ENCODE measurements around the gene AHCYL2.
"Not testable (repeated sequence)": the region's sequence is repeated elsewhere in the genome, so short reads cannot be mapped to it uniquely, and the experiment has no call there.

Gene AHCYL2

DNA sequence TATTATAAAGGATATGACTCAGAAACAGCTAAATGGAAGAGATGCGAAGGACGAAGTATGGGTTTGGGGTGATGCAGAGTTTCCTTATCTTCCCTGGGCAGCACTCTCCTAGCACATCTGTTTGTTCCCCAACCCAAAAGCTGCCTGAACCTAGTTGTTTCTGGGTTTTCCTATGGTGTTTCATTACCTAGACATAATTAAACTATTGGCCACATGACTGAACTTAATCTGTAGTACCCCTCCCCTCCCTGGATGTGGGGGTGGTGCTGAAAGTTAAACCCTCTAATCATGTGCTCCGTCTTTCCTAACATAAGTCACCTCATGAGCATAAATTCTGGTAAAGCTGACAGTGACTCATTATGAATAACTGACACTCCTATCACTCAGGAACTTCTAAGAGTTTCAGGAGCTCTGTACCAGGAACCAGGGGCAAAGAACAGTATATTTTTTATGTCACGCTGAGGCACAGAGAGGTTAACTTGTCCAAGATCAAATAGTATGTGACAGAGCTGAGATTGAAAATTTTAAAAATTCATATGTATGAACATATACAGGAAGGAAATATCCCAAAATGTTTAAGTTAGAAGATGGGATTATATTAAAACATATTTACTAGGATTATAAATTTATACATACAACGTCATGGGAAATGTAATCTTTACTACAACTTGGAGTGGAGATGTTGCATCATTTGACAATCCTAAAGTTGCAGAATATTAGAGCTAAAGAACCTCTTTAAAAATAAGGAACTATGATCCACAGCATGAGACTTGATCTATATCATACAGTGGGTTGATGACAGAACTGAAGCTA, 214.2 kb downstream of the AHCYL2 start:
- TF ChIP-seq, protein P1, sequence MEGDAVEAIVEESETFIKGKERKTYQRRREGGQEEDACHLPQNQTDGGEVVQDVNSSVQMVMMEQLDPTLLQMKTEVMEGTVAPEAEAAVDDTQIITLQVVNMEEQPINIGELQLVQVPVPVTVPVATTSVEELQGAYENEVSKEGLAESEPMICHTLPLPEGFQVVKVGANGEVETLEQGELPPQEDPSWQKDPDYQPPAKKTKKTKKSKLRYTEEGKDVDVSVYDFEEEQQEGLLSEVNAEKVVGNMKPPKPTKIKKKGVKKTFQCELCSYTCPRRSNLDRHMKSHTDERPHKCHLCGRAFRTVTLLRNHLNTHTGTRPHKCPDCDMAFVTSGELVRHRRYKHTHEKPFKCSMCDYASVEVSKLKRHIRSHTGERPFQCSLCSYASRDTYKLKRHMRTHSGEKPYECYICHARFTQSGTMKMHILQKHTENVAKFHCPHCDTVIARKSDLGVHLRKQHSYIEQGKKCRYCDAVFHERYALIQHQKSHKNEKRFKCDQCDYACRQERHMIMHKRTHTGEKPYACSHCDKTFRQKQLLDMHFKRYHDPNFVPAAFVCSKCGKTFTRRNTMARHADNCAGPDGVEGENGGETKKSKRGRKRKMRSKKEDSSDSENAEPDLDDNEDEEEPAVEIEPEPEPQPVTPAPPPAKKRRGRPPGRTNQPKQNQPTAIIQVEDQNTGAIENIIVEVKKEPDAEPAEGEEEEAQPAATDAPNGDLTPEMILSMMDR (IDR thresholded peaks at IDR 0.05; ENCODE audit: extremely low read depth, missing control alignments), result no peak
- DNase-seq (ENCODE audit: low spot score), result no peak

DNA sequence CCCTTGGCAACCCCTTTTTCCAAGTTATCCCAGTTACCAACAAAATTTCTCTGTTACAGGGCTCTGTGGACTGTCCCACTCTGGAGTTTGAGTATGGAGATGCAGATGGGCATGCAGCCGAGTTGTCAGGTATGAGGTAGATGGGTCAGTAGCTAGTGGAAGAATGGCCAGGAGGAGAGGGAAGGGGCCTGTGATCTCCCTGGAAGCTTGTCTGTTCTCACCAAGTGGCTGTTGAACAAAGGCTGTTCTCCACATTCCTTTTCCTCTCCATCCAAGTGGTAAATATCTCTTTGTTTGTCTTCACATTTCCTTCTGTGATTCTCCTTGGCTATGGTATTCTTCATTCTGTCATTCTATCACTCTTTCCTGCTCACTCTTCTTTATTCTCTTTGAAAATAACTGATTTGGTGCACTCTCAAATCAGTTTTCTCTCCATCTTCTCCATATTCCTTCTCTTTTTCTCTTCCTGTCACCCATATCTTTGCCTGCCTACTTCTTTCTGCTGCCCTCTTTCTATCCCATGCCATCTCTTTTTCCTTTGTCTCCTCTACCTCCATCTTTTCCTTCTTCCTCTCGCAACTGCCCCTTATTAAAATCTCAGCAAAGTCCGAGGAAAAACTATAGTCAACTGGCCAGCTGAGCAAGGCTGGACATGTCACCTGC, 215.3 kb downstream of the AHCYL2 start:
- no peak for DNase-seq (ENCODE audit: low spot score)
- TF ChIP-seq, protein P1 (IDR thresholded peaks at IDR 0.05; ENCODE audit: extremely low read depth, missing control alignments), result no peak

DNA sequence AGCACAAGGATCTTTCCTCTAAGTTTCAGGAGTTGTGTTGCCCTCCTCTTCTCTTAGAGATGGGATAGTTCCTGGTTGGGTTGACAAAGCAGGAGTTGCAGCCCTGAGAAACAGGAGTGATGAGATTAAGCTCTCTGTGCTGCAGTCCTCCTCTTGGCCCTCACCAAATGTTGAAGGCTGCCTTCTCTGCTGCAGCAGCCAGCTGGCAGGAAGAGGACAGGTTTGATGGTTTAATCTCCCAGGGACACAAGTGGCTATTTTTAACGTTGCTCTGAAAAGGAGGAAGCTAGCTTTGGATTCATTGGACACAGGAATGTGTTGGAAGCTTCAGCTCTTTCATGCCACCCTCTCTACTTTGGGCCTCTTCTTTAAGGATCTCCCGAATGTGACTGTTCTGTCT, 218.8 kb downstream of the AHCYL2 start:
- TF ChIP-seq, protein P1 (IDR thresholded peaks at IDR 0.05; ENCODE audit: extremely low read depth, missing control alignments), result no peak
- no peak for DNase-seq (ENCODE audit: low spot score)

DNA sequence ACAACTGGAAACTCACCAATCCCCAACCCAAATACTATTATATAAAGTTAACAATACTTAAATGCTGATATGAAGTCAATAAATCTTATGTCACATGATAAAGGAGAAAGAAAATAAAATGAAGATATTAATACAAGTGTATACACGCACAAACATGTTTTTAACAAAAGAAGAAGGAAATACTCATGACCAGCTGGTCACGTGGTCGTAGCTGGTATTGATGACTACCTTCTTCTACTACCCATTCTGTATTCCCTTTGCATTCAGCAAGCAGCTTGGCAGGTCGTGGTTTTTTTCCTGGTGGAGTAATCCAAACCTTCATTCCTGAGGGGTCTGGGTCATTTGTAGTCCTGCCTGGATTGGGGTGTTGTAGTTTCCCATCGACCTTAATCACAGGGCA, 219.9 kb downstream of the AHCYL2 start:
- not testable (repeated sequence) for DNase-seq (ENCODE audit: low spot score)

DNA sequence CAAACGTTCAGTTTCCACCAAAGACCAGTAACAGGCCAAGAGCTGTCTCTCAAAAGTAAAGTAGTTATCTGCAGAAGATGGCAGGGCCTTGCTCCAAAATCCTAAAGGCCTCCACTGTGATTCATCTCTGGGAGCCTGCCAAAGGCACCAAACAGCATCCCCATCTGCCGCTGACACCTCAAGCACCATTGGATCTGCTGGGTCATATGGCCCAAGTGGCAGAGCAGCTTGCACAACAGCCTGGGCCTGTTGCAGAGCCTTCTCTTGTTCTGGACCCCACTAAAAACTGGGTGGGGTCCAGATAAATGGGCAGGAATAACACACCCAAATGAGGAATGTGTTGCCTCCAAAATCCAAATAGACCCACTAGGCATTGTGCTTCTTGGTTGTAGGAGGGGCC, 222.1 kb downstream of the AHCYL2 start:
- DNase-seq (ENCODE audit: low spot score), result not testable (repeated sequence)

DNA sequence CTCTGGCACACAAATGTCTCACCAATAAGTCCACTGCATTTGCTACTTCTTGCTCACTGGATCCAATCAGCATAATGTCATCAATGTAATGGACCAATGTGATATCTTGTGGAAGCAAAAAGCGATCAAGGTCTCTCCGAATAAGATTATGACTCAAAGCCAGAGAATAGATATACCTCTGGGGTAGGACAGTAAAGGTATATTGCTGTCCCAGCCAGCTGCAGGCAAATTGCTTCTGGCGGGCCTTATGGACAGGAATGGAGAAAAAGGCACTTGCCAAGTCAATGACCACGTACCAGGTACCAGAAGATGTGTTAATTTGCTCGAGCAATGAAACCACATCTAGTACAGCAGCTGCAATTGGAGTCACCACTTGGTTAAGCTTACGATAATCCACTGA, 222.6 kb downstream of the AHCYL2 start:
- not testable (repeated sequence) for DNase-seq (ENCODE audit: low spot score)

DNA sequence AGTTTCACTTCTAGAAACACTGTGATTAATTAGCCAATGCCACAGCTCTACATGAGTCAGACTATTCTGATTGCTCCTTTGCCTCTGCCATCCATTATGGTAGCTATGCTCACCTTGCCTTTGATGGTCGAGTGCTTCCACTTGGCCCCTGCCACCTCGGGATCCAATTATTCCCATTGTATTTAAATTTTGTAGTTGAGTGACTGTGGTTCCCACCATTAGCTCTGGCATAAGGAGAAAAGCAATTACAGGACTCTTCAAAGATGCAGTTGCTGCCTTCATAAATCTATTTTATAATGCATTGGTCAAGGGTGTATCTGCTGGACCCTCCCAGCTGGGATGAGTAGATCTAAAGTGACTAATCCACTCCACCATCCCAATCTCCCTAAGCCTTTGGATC, 223.8 kb downstream of the AHCYL2 start:
- DNase-seq (ENCODE audit: low spot score), result not testable (repeated sequence)

DNA sequence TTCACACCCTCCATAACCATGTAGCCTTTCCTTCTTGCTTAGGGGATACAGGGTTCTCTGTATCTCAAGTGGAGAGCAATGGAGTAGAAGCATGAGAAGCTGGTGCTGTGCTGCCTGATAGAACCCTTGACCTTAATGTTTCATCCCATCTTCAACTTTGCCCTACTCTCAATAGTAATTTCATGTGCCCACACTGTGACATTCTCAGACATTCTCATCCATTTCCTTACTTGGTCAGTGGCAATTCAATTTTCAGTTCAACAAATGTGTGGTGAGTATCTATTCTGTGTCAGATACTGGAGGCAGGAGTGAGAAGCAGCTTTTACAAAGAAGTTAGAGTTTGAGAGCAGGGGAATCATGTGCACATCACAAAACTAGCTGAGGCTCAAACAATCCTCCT, 225.5 kb downstream of the AHCYL2 start:
- TF ChIP-seq, protein P1 (IDR thresholded peaks at IDR 0.05; ENCODE audit: extremely low read depth, missing control alignments), result no peak
- DNase-seq (ENCODE audit: low spot score), result no peak

DNA sequence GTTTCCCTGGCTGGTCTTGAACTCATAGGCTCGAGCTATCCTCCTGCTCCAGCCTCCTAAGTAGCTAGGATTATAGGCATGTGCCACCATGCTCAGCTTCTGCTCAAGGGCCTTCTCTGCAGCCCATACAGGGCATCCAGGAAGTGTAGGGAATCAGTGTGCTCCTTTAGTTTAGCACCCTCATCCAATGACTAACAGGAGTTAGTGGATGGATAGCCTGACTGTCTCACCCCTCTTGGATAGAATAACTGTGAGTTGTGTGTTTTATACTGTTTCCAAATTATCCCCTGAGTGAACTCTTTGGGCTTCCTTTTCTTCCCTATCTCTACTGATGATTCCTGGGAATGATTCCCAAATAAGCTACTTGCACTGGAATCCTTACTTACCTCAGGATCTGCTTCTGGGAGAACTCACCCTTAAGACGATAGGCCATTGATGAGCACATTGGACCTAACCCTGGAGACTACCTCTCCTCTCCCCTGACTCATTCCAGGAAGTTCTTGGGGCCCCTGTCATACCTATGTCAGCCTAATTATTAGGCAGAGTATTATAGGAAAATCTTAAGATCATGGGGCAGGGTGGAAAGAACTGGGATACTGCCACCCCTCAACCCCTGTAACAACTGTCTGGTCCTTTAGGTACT, 227.9 kb downstream of the AHCYL2 start:
- TF ChIP-seq, protein P1 (IDR thresholded peaks at IDR 0.05; ENCODE audit: extremely low read depth, missing control alignments), result no peak
- no peak for DNase-seq (ENCODE audit: low spot score)

Measured in GM20000 (cell line).